GM10248 (cell line): ENCODE data around the gene TIMMDC1.

Experiments used
- CTCF ChIA-PET: fragments of 300-600 bp; sonication (Branson Sonifier 250); formaldehyde crosslinking; extraction: SDS; loops from one replicate; lab custom pipeline; 2021; ENCODE audit warnings: antibody characterized with exemption; lab: Yijun Ruan, JAX
- POLR2A ChIA-PET: fragments of 350-650 bp; sonication (Branson Sonifier 250); formaldehyde crosslinking; extraction: SDS; loops from one replicate; lab custom pipeline; 2020; ENCODE audit warnings: antibody characterized with exemption; lab: Yijun Ruan, JAX
- DNase-seq: peaks from one replicate; pipeline ENCODE4 v3.0.0; 2012; ENCODE audit errors: extremely low spot score
- TF ChIP-seq, protein P1 (sequence below): IDR thresholded peaks from 2 replicates; pipeline ENCODE4 v1.5.1; 2012; ENCODE audit warnings: mild to moderate bottlenecking, low read depth; ENCODE audit errors: extremely low read depth, missing control alignments, control extremely low read depth

Gene TIMMDC1

DNA sequence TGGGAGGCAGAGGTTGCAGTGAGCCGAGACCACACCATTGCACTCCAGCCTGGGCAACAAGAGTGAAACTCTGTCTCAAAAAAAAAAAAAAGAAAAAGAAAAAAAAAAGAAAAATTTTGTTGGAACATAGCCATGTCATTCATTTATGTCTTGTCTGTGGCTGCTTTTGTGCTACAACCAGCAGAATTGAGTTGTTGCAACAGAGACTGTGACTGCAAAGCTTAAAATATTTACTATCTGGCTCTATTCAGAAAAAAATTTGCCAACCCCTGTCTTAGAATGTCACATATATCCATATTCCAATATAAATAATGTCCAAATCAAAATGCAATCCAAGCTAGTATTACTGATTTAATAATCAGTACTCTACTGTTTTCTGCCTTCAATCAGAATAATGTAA lies 35.9 kb downstream of the TIMMDC1 start:
- CTCF ChIA-PET: interaction anchor here (1.1 kb wide), 1 partner anchor 108 kb away, joined by 3 read pairs; no protein-coding TSS in a partner anchor
- no peak for DNase-seq

DNA sequence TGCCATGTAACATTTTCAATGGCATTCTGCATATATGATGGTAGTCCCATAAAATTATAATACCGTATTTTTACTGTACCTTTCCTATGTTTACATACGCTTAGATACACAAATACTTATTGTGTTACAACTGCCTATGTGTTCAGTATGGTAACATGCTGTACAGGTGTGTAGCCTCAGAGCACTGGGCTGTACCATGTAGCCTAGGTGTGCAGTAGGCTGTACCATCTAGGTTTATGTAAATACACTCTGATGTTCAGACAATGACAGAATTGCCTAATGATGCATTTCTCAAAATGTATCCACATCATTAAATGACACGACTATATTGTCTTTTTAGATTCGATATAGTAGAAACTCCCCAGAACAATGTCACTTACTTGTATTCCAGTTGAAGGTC lies 38.4 kb downstream of the TIMMDC1 start:
- CTCF ChIA-PET: interaction anchor here (1.2 to 1.5 kb wide), 2 partner anchors 22 to 23 kb away, joined by 4 read pairs; partner anchors contain the start of gene CD80

More for the DNA sequence above, 35.9 kb downstream of the TIMMDC1 start:
- POLR2A ChIA-PET: no interaction called here
- TF ChIP-seq, protein P1, sequence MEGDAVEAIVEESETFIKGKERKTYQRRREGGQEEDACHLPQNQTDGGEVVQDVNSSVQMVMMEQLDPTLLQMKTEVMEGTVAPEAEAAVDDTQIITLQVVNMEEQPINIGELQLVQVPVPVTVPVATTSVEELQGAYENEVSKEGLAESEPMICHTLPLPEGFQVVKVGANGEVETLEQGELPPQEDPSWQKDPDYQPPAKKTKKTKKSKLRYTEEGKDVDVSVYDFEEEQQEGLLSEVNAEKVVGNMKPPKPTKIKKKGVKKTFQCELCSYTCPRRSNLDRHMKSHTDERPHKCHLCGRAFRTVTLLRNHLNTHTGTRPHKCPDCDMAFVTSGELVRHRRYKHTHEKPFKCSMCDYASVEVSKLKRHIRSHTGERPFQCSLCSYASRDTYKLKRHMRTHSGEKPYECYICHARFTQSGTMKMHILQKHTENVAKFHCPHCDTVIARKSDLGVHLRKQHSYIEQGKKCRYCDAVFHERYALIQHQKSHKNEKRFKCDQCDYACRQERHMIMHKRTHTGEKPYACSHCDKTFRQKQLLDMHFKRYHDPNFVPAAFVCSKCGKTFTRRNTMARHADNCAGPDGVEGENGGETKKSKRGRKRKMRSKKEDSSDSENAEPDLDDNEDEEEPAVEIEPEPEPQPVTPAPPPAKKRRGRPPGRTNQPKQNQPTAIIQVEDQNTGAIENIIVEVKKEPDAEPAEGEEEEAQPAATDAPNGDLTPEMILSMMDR: no peak

DNA sequence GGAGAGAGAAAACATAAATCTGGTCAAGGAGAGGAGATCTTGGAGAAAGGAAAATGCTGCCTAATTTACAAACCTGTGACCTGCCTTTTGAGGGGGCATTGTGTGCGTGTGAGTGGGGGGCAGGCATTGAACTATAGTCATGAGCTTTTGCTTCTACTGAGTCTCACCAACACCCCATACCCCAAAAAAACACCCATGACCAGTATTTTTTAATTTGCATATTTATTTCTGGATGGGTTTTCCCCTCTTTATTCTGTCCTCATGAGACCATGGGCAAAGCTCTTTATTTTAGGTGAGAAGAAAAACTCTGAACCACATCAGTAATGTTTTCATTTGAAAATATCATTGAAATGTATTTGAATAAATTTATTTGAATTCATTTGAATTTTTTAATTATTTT lies 40.4 kb downstream of the TIMMDC1 start:
- ChIA-PET CTCF (interaction anchor here (1.0 to 1.7 kb wide), 5 partner anchors 12 to 36 kb away, joined by 3 to 6 read pairs (median 3); no protein-coding TSS in a partner anchor), POLR2A (interaction anchor here (0.7 kb wide), 2 partner anchors 8 to 81 kb away, joined by 3 read pairs; no protein-coding TSS in a partner anchor)
- DNase-seq: no peak
- TF ChIP-seq, protein P1: no peak

More for the DNA sequence above, 38.4 kb downstream of the TIMMDC1 start:
- POLR2A ChIA-PET: no interaction called here
- TF ChIP-seq, protein P1: no peak
- DNase-seq: no peak

DNA sequence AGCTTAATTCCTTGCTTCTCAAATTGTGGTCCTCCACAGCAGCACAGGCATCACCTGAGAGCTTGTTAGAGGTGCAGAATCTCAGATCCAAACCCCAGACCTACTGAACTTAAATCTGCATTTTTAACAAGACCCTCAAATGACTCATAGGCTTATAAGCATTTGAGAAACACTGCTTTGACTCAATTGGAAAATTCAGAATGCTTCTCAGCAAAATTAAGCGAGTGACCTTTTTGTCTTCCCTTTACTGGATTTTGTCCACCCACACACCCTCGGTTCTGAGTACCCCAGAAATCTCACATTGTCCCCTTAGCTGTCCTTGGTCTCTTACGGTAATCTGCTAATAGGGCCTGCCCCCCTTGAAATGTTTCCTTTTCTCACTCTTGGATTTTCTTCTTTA lies 43.2 kb downstream of the TIMMDC1 start:
- TF ChIP-seq, protein P1: no peak
- ChIA-PET POLR2A (interaction anchor here (0.5 to 0.8 kb wide), 3 partner anchors 9 to 78 kb away, joined by 3 read pairs; partner anchors contain the start of gene TMEM39A), CTCF (interaction anchor here (1.0 to 3.4 kb wide), 3 partner anchors 9 to 24 kb away, joined by 3 to 18 read pairs (median 4); partner anchors contain the start of gene CD80)
- DNase-seq: no peak

DNA sequence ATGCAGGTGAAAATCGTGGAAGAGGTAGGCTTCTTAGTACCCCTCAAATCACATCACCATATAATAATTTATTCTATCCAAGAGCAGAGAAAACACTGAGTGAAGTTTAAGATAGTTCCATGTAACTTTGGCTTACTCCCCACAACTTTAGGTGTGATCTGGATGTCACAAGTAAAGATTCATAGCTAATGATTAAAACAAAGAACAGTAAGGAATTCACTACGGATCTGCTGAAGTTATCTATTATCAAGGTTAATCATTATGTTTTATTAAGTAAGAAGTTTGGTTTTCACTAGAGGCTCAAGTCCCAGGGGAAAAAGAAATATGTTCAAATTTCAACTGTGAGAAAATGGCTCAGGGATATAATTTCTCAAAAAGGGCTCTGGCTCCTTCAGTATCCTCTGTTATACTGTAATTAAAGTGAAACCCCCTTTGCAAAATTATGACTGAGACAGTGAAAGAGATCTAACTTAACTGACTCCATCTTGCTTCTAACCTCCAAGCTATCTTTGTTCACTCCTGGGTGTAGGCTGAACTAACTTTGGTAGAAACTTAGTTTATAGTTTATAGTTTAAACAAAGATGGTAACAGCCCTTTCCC lies 43.9 kb downstream of the TIMMDC1 start:
- ChIA-PET POLR2A (interaction anchor here (0.5 kb wide), 1 partner anchor 18 kb away, joined by 3 read pairs; no protein-coding TSS in a partner anchor), CTCF (interaction anchor here (1.0 to 3.4 kb wide), 3 partner anchors 8 to 17 kb away, joined by 3 to 18 read pairs (median 4); partner anchors contain the start of gene CD80)
- TF ChIP-seq, protein P1: no peak
- no peak for DNase-seq

DNA sequence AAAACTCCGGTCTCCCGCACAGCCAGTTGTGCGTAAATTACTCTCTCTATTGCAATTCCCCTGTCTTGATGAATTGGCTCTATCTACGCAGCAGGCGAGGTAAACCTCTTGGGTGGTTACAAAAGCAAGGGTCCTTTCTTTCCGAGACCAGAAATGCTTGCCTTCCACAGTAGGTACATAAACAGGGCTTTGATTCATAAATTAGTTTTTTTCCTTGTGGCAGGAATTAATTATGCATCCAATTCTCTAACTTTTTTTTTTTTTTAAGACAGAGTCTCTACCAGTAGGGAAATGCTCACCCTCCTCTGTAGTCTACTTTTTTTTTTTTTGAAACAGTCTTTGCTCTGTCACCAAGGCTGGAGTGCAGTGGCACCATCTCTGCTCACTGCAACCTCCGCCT lies 44.8 kb downstream of the TIMMDC1 start:
- TF ChIP-seq, protein P1: no peak
- CTCF ChIA-PET: interaction anchor here (1.1 to 3.4 kb wide), 2 partner anchors 11 to 16 kb away, joined by 4 to 18 read pairs; partner anchors contain the start of gene CD80
- DNase-seq: no peak
- POLR2A ChIA-PET: interaction anchor here (0.7 kb wide), 1 partner anchor 9 kb away, joined by 3 read pairs; no protein-coding TSS in a partner anchor
